Gastroesophageal sphincter (tissue), 4 donors: ENCODE results near the gene FAM83F. TPM values are rescaled to one million over a fixed set of nuclear protein-coding genes. Genes with fewer than 3 reads are reported as not detected.
A peak's percentile ranks its signal among the peaks of the same experiment; 100 is the strongest.

Experiments
- ATAC-seq: fragments of 150-250 bp; one replicate; pipeline ENCODE4 v1.9.1; 2016; ENCODE audit warnings: mild to moderate bottlenecking, moderate library complexity
- H3K27ac ChIP-seq, 4 donors: fragments of 200-600 bp; sonication (generic) in 3 of 4; 1 replicate in 3 of 4; 2 replicates in 1 of 4; pipeline ENCODE4 v1.5.1; 2016 to 2019
- H3K27me3 ChIP-seq: fragments of 200-600 bp; sonication (generic); one replicate; pipeline ENCODE4 v1.5.1; 2019
- H3K36me3 ChIP-seq, 2 donors: fragments of 200-600 bp; sonication (generic); one replicate each; pipeline ENCODE4 v1.5.1; 2019; ENCODE audit warnings: control low read depth in 1 of 2
- H3K4me1 ChIP-seq, 3 donors: fragments of 200-600 bp; sonication (generic); 1 replicate in 2 of 3; 2 replicates in 1 of 3; pipeline ENCODE4 v1.5.1; 2016 to 2019; ENCODE audit warnings: control low read depth in 2 of 3
- H3K4me3 ChIP-seq, 2 donors: fragments of 200-600 bp; sonication (generic); one replicate each; pipeline ENCODE4 v1.5.1; 2019; ENCODE audit warnings: mild to moderate bottlenecking in 1 of 2, moderate library complexity in 1 of 2
- H3K9me3 ChIP-seq, 3 donors: fragments of 200-600 bp; sonication (generic); one replicate each; pipeline ENCODE4 v1.5.1; 2017 to 2019; ENCODE audit warnings: control low read depth in 2 of 3
- EP300 ChIP-seq: sonication (generic); formaldehyde crosslinking; IDR thresholded peaks from one replicate; pipeline ENCODE4 v1.6.1; 2017; ENCODE audit warnings: antibody characterized with exemption, mild to moderate bottlenecking
- POLR2A ChIP-seq, 2 donors: fragments of 450-650 bp; IDR thresholded peaks; one replicate each; pipeline ENCODE4 v1.6.1; 2017; ENCODE audit warnings: antibody characterized with exemption in 2 of 2, mild to moderate bottlenecking in 2 of 2, moderate library complexity in 1 of 2
- POLR2AphosphoS5 ChIP-seq: sonication (generic); formaldehyde crosslinking; IDR thresholded peaks from one replicate; pipeline ENCODE4 v1.6.1; 2017; ENCODE audit warnings: antibody characterized with exemption
- whole genome bisulfite sequencing, 2 donors: methylation state at CpG; one replicate each; pipeline ENCODE4 v1.1.5; 2018; ENCODE audit warnings: low coverage in 1 of 2; 5-methylcytosine and 5-hydroxymethylcytosine counted together
- total RNA-seq, 4 donors: library from RNA; depleted of rRNA; stranded (reverse); fragments of >200 nt; gene quantifications; one replicate each; pipeline ENCODE4 v1.1.0, GENCODE V29; 2016
- TF ChIP-seq, protein P1 (sequence below), 4 experiments: fragments of 200-600 bp in 2 of 4; fragments of 450-650 bp in 2 of 4; sonication (generic) in 1 of 4; IDR thresholded peaks; one replicate each; pipeline ENCODE4 v1.5.1; 2017 to 2019; ENCODE audit warnings: antibody characterized with exemption in 4 of 4, mild to moderate bottlenecking in 2 of 4, moderate library complexity in 2 of 4

FAM83F gene
- total RNA-seq, 4 donors from 2014 or later, result 0.46 to 4.2 (median 0.81) TPM

DNA sequence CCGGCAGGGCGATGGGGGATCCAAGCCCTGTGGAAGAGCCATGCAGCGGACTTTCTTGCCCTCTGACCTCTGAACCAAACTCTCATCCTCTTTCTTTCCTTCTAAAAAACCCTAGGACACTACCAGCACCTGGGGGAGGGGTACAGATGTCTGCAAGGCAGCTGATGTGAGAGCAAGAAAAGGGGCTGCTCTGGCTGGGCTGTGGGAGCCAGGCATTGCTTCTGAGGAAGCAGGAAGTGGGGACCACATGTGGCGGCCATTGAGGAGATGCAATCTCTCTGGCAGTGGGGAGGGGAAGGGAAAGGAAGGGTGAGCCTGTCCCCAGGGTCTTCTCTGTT is 36.0 kb downstream of the FAM83F start:
- H3K9me3 ChIP-seq, result no peaks in the 10 kb centered on the region
- ATAC-seq, result no peak
- 70% methylated on average over 2 of the region's 4 CpGs; no CpG with 5 or more reads in 1 of the 2 donors for WGBS, 2 donors
- no peak for TF ChIP-seq POLR2AphosphoS5
- no peak for TF ChIP-seq POLR2A (IDR thresholded peaks at IDR 0.05)
- TF ChIP-seq, protein P1, sequence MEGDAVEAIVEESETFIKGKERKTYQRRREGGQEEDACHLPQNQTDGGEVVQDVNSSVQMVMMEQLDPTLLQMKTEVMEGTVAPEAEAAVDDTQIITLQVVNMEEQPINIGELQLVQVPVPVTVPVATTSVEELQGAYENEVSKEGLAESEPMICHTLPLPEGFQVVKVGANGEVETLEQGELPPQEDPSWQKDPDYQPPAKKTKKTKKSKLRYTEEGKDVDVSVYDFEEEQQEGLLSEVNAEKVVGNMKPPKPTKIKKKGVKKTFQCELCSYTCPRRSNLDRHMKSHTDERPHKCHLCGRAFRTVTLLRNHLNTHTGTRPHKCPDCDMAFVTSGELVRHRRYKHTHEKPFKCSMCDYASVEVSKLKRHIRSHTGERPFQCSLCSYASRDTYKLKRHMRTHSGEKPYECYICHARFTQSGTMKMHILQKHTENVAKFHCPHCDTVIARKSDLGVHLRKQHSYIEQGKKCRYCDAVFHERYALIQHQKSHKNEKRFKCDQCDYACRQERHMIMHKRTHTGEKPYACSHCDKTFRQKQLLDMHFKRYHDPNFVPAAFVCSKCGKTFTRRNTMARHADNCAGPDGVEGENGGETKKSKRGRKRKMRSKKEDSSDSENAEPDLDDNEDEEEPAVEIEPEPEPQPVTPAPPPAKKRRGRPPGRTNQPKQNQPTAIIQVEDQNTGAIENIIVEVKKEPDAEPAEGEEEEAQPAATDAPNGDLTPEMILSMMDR (IDR thresholded peaks at IDR 0.05), result no peak
- no peak for TF ChIP-seq EP300
- peaks cover 18% of the 10 kb centered on the region for H3K27me3 ChIP-seq
- H3K27ac ChIP-seq, result no peak overlapping the region
- H3K4me3 ChIP-seq, result no peak overlapping the region
- H3K36me3 ChIP-seq, result no peaks in the 10 kb centered on the region
- no peaks in the 10 kb centered on the region for H3K4me1 ChIP-seq

- Histone ChIP-seq H3K27ac (no peak overlapping the region), H3K4me1 (no peaks in the 10 kb centered on the region), H3K4me3 (no peak overlapping the region), H3K36me3 (no peaks in the 10 kb centered on the region), H3K27me3 (peaks cover 21% of the 10 kb centered on the region), H3K9me3 (no peaks in the 10 kb centered on the region)
- TF ChIP-seq EP300, result no peak
- no peak for TF ChIP-seq POLR2A (IDR thresholded peaks at IDR 0.05)
- TF ChIP-seq, protein P1 (IDR thresholded peaks at IDR 0.05), result no peak
- no peak for TF ChIP-seq POLR2AphosphoS5
- peak; percentile 48 for ATAC-seq
- WGBS, 2 donors, result 75 to 92% methylated on average over 4 of the region's 10 CpGs
Observed at GRCh38 chr22:40031766-40032470, 37.2 kb downstream of the FAM83F start.

DNA sequence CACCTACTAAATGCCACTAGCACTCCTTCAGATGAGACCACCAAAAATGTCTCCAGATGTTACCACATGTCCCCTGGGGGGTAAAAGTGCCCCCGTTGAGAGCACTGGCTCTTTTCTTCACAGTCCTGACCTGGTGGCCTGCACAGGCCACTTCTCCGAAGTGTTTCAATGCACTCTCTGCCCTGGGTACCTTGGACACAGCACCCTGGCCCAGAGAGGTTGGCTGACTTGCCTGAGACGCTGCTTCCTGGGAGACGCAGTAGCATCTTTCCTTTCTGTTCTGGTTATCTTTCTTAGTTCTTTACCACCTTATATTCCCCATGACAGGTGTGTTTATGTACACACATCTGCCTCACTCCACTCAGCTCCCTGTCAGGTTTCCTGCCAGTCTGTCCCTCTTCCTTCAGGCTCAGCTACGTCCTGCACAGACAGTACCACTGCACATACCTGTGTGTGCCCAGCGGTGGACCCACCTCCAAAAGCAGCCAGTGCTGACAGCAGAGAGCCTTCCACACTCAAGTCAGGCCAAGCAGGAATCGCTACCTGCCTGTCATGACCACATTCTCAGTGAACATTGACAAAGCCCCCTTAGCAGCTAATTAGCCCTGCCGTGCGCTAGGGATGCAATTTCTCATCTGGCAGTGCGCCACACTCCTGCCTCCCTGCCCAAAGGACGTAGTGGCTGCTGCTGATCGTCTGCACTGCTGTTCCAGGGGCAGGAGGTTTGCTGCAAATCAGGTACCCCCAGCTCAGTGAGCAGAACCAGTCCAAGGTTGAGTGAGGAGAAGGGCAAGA is 39.0 kb downstream of the FAM83F start:
- Histone ChIP-seq H3K27me3 (peaks cover 36% of the 10 kb centered on the region), H3K27ac (no peak overlapping the region), H3K36me3 (no peaks in the 10 kb centered on the region), H3K4me3 (no peak overlapping the region), H3K4me1 (no peaks in the 10 kb centered on the region), H3K9me3 (no peaks in the 10 kb centered on the region)
- no peak for ATAC-seq
- TF ChIP-seq EP300 (no peak), POLR2AphosphoS5 (no peak), POLR2A (IDR thresholded peaks at IDR 0.05) (no peak)
- TF ChIP-seq, protein P1 (IDR thresholded peaks at IDR 0.05), result no peak
- 67 to 71% methylated on average over 5 to 6 of the region's 12 CpGs for WGBS, 2 donors

- ATAC-seq, result no peak
- Histone ChIP-seq H3K9me3 (no peaks in the 10 kb centered on the region), H3K27ac (no peak overlapping the region), H3K4me1 (peaks cover 0 to 11% (median 4%) of the 10 kb centered on the region in 3 donors), H3K36me3 (no peaks in the 10 kb centered on the region), H3K4me3 (no peak overlapping the region), H3K27me3 (peaks cover 48% of the 10 kb centered on the region)
- TF ChIP-seq EP300 (no peak), POLR2A (IDR thresholded peaks at IDR 0.05) (no peak), POLR2AphosphoS5 (no peak)
- TF ChIP-seq, protein P1 (IDR thresholded peaks at IDR 0.05), result no peak
- WGBS, 2 donors, result 78 to 100% methylated on average over 1 to 6 of the region's 11 CpGs
Observed at GRCh38 chr22:40035351-40035750, 40.6 kb downstream of the FAM83F start.

- 81 to 88% methylated on average over 1 to 6 of the region's 6 CpGs for WGBS, 2 donors
- peaks cover 0 to 19% (median 10%) of the 10 kb centered on the region in 3 donors for H3K4me1 ChIP-seq
- ATAC-seq, result no peak
- no peaks in the 10 kb centered on the region for H3K9me3 ChIP-seq
- H3K27ac ChIP-seq, result no peak overlapping the region
- H3K36me3 ChIP-seq, result no peaks in the 10 kb centered on the region
- TF ChIP-seq, protein P1 (IDR thresholded peaks at IDR 0.05), result no peak
- H3K27me3 ChIP-seq, result peaks cover 48% of the 10 kb centered on the region
- H3K4me3 ChIP-seq, result no peak overlapping the region
Observed at GRCh38 chr22:40036126-40036525, 41.4 kb downstream of the FAM83F start.
